B cell (primary cell): Measurements from ENCODE around the gene ZC3H15. TPM values are rescaled to one million over a fixed set of nuclear protein-coding genes. Genes with fewer than 3 reads are reported as not detected.

Experiments
- ATAC-seq: fragments of 200-7000 bp; cut with Tn5 transposase; one replicate; pipeline ENCODE4 v1.10.0; 2021; ENCODE audit warnings: low read depth, mild to moderate bottlenecking, moderate number of reproducible peaks, moderate library complexity
- CTCF ChIA-PET: fragments of 350-600 bp; sonication (Branson Sonifier 250); formaldehyde crosslinking; loops from one replicate; lab custom pipeline; 2021; ENCODE audit warnings: antibody characterized with exemption, inconsistent platforms; lab: Charles Lee
- POLR2A ChIA-PET: fragments of 350-600 bp; sonication (Branson Sonifier 250); formaldehyde crosslinking; loops from one replicate; lab custom pipeline; 2021; ENCODE audit warnings: antibody characterized with exemption; lab: Charles Lee
- DNase-seq: peaks from one replicate; pipeline ENCODE4 v3.0.0; 2013
- H2AFZ ChIP-seq: 2 replicates; pipeline ENCODE4 v1.6.1; 2012; ENCODE audit warnings: mild to moderate bottlenecking, low read depth, low read length; ENCODE audit not compliant: insufficient read depth, poor library complexity, severe bottlenecking
- H3K27ac ChIP-seq, 2 donors: 1 replicate in 1 of 2; 2 replicates in 1 of 2; pipeline ENCODE4 v1.5.1; 2012 to 2013; ENCODE audit warnings: low read length in 2 of 2, mild to moderate bottlenecking in 2 of 2, moderate library complexity in 1 of 2
- H3K27me3 ChIP-seq, 4 experiments: fragments of 200-600 bp in 1 of 4; sonication (generic) in 1 of 4; replicated peaks in 1 of 4; 1 replicate in 2 of 4; 2 replicates in 2 of 4; pipeline versions ENCODE4 v1.6.1 to v1.7.0; 2013 to 2016; ENCODE audit warnings: low read length in 3 of 4, mild to moderate bottlenecking in 2 of 4, mixed read lengths in 1 of 4, moderate library complexity in 1 of 4; ENCODE audit not compliant: insufficient read depth in 4 of 4, control insufficient read depth in 3 of 4; ENCODE audit errors: control extremely low read depth in 1 of 4
- H3K36me3 ChIP-seq, 2 experiments: replicated peaks in 1 of 2; 1 replicate in 1 of 2; 2 replicates in 1 of 2; pipeline versions ENCODE4 v1.6.1 to v1.7.1; 2013; ENCODE audit warnings: low read length in 1 of 2; ENCODE audit not compliant: insufficient read depth in 2 of 2, control insufficient read depth in 1 of 2; ENCODE audit errors: control extremely low read depth in 1 of 2, extremely low read depth in 1 of 2
- H3K4me1 ChIP-seq, 2 donors: fragments of 200-600 bp in 1 of 2; sonication (generic) in 1 of 2; 1 replicate in 1 of 2; 2 replicates in 1 of 2; pipeline versions ENCODE4 v1.5.1 to v1.6.1; 2013 to 2017; ENCODE audit warnings: low read length in 2 of 2; ENCODE audit not compliant: control insufficient read depth in 2 of 2, insufficient read depth in 2 of 2
- H3K4me2 ChIP-seq: replicated peaks from 2 replicates; pipeline ENCODE3; 2012; ENCODE audit warnings: mild to moderate bottlenecking, low read depth, low read length; ENCODE audit not compliant: poor library complexity, severe bottlenecking
- H3K4me3 ChIP-seq, 5 experiments: fragments of 200-600 bp in 1 of 5; sonication (generic) in 1 of 5; 1 replicate in 3 of 5; 2 replicates in 2 of 5; pipeline versions ENCODE4 v1.5.1 to v1.7.0; 2011 to 2016; ENCODE audit warnings: low read length in 4 of 5, mild to moderate bottlenecking in 4 of 5, low read depth in 2 of 5, control low read depth in 1 of 5, moderate library complexity in 1 of 5; ENCODE audit not compliant: insufficient read depth in 1 of 5; ENCODE audit errors: control extremely low read depth in 1 of 5, extremely low read depth in 1 of 5
- H3K79me2 ChIP-seq: fragments of 200-600 bp; sonication (generic); one replicate; pipeline ENCODE4 v1.6.0; 2016; ENCODE audit warnings: low read length; ENCODE audit not compliant: control insufficient read depth, insufficient read depth
- H3K9ac ChIP-seq: fragments of 200-600 bp; sonication (generic); 2 replicates; pipeline ENCODE4 v1.6.1; 2017; ENCODE audit warnings: mild to moderate bottlenecking, low read length, moderate library complexity
- H3K9me3 ChIP-seq, 3 donors: one replicate each; pipeline versions ENCODE4 v1.6.1 to v1.7.1; 2013; ENCODE audit warnings: low read length in 2 of 3; ENCODE audit not compliant: control insufficient read depth in 2 of 3, insufficient read depth in 1 of 3; ENCODE audit errors: control extremely low read depth in 1 of 3
- H4K20me1 ChIP-seq: 2 replicates; pipeline ENCODE4 v1.6.0; 2012; ENCODE audit warnings: mild to moderate bottlenecking, low read length; ENCODE audit not compliant: insufficient read depth, control insufficient read depth, poor library complexity, severe bottlenecking
- H3K27ac Mint-ChIP-seq: one replicate; pipeline ENCODE4 v1.8.0; 2021; ENCODE audit warnings: mixed read lengths
- H3K27me3 Mint-ChIP-seq: one replicate; pipeline ENCODE4 v1.8.0; 2021; ENCODE audit warnings: mixed read lengths
- H3K4me1 Mint-ChIP-seq: one replicate; pipeline ENCODE4 v1.8.0; 2021; ENCODE audit warnings: mixed read lengths
- H3K4me3 Mint-ChIP-seq: one replicate; pipeline ENCODE4 v1.8.0; 2021; ENCODE audit warnings: mixed read lengths
- H3K9me3 Mint-ChIP-seq: one replicate; pipeline ENCODE4 v1.8.0; 2022; ENCODE audit warnings: mixed read lengths; ENCODE audit not compliant: insufficient read depth
- EZH2 ChIP-seq: IDR thresholded peaks from 2 replicates; pipeline ENCODE4 v1.6.1; 2012; ENCODE audit warnings: borderline replicate concordance, low read depth, mild to moderate bottlenecking, moderate library complexity, low read length; ENCODE audit not compliant: insufficient read depth, poor library complexity, severe bottlenecking
- WGBS: methylation state at CpG from one replicate; pipeline ENCODE4 v1.1.5; 2013; ENCODE audit warnings: missing lambda C conversion rate; ENCODE audit not compliant: insufficient coverage; 5-methylcytosine and 5-hydroxymethylcytosine counted together
- intact Hi-C: fragments of 100-400 bp; cut with micrococcal nuclease; formaldehyde crosslinking; loops from one replicate; pipeline ENCODE4 v1.10.0; 2022
- polyA plus RNA-seq: library from polyadenylated mRNA; depleted of rRNA; stranded (reverse); fragments of >200 nt; gene quantifications from 2 replicates; pipeline ENCODE4 v1.2.3, GENCODE V29; 2012
- total RNA-seq, 2 donors: library from RNA; stranded (reverse); fragments of 120-200 nt in 1 of 2; gene quantifications; 1 replicate in 1 of 2; 2 replicates in 1 of 2; pipeline versions ENCODE4 v1.2.3 to v1.2.4, GENCODE V29; 2013 to 2022
- TF ChIP-seq, protein P1 (sequence below): fragments of 200-600 bp; IDR thresholded peaks from one replicate; pipeline ENCODE4 v1.8.0; 2022; ENCODE audit warnings: antibody characterized with exemption, mild to moderate bottlenecking

Gene ZC3H15
- total and polyA plus RNA-seq, 2 donors (not counting 1 experiment from before 2014, with no cell fraction given) = 29.6 to 61.4 TPM

DNA sequence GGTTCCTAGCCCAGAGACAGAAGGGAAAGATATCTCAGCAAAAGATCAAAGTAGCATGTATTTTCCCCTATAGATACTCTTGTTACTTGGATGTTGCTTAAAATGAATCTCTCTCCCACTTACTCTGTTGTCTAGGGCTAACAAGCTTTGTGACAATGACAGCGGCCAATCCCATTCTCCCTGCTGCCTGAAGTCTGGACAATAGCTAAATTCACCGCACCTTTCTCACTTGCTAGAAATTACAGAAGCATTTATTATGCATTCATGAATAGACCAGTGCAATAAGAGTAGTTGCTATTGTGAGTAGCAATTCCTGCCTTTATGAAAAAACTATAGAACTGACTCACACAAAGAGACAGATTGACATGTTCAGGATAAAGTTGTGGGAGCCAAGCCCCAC lies 42.2 kb upstream of the ZC3H15 start:
- H3K27me3 Mint-ChIP-seq = no peaks in the 10 kb centered on the region
- no CpG with 5 or more reads among the region's 2 CpGs for WGBS
- Histone ChIP-seq H2AFZ (no peak overlapping the region), H3K9me3 (no peaks in the 10 kb centered on the region), H3K36me3 (no peaks in the 10 kb centered on the region), H3K4me1 (no peaks in the 10 kb centered on the region), H3K4me2 (no peak overlapping the region), H3K4me3 (no peak overlapping the region), H3K27ac (no peak overlapping the region), H3K27me3 (no peaks in the 10 kb centered on the region), H3K9ac (no peak overlapping the region), H4K20me1 (no peaks in the 10 kb centered on the region), H3K79me2 (no peaks in the 10 kb centered on the region)
- H3K27ac Mint-ChIP-seq = no peak overlapping the region
- CTCF ChIA-PET = no interaction called here
- POLR2A ChIA-PET = no interaction called here
- ATAC-seq (no peak), DNase-seq (no peak)
- intact Hi-C loops = no loop called here
- H3K9me3 Mint-ChIP-seq = peaks cover 5% of the 10 kb centered on the region
- H3K4me3 Mint-ChIP-seq = no peak overlapping the region
- TF ChIP-seq, protein P1, sequence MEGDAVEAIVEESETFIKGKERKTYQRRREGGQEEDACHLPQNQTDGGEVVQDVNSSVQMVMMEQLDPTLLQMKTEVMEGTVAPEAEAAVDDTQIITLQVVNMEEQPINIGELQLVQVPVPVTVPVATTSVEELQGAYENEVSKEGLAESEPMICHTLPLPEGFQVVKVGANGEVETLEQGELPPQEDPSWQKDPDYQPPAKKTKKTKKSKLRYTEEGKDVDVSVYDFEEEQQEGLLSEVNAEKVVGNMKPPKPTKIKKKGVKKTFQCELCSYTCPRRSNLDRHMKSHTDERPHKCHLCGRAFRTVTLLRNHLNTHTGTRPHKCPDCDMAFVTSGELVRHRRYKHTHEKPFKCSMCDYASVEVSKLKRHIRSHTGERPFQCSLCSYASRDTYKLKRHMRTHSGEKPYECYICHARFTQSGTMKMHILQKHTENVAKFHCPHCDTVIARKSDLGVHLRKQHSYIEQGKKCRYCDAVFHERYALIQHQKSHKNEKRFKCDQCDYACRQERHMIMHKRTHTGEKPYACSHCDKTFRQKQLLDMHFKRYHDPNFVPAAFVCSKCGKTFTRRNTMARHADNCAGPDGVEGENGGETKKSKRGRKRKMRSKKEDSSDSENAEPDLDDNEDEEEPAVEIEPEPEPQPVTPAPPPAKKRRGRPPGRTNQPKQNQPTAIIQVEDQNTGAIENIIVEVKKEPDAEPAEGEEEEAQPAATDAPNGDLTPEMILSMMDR = no peak
- TF ChIP-seq EZH2 = no peak
- H3K4me1 Mint-ChIP-seq = peaks cover 1% of the 10 kb centered on the region

DNA sequence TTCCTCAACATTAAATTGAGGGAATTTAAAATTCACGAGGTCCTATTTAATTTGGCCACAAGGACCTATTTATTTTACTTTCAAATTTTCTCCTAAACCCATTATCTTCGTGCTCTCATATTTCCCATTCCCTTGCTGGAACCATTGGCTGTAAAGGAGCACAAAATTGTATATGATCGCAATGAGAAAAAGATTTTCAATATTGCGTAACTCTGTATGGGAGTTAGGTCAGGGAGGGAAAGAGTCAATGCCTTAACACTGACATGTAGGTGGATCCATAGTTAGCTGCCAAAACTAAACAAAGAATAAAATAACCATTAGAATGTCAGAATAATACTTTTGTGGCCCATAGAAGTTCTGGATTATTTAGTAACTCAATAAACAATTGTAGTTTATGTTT lies 40.6 kb upstream of the ZC3H15 start:
- WGBS = no CpG with 5 or more reads among the region's 4 CpGs
- H4K20me1 ChIP-seq = no peaks in the 10 kb centered on the region
- H3K4me1 Mint-ChIP-seq = no peaks in the 10 kb centered on the region
- ATAC-seq = no peak
- H3K27ac Mint-ChIP-seq = no peak overlapping the region
- no peak for TF ChIP-seq EZH2
- TF ChIP-seq, protein P1 = no peak
- H3K27me3 Mint-ChIP-seq = no peaks in the 10 kb centered on the region
- no peaks in the 10 kb centered on the region for H3K9me3 Mint-ChIP-seq
- no peak for DNase-seq
- no peak overlapping the region for H3K4me3 Mint-ChIP-seq
- H3K79me2 ChIP-seq = peaks cover 5% of the 10 kb centered on the region
- H3K9me3 ChIP-seq = no peaks in the 10 kb centered on the region
- no peaks in the 10 kb centered on the region for H3K27me3 ChIP-seq
- H3K4me2 ChIP-seq = no peak overlapping the region
- no peaks in the 10 kb centered on the region for H3K4me1 ChIP-seq
- H2AFZ ChIP-seq = no peak overlapping the region
- CTCF ChIA-PET = no interaction called here
- no peaks in the 10 kb centered on the region for H3K36me3 ChIP-seq
- H3K9ac ChIP-seq = no peak overlapping the region
- H3K4me3 ChIP-seq = no peak overlapping the region
- POLR2A ChIA-PET = no interaction called here
- intact Hi-C loops = no loop called here
- no peak overlapping the region for H3K27ac ChIP-seq
